SJSA1 (cell line): ENCODE results near the gene ATF3. TPM values are rescaled to one million over a fixed set of nuclear protein-coding genes. Genes with fewer than 3 reads are reported as not detected.
"Not testable (repeated sequence)": the region's sequence is repeated elsewhere in the genome, so short reads cannot be mapped to it uniquely, and the experiment has no call there.

Experiments used
- DNase-seq, 2 experiments: peaks; one replicate each; pipeline ENCODE4 v3.0.0-alpha.2; 2015 to 2020; ENCODE audit warnings: low spot score in 2 of 2, low read depth in 1 of 2
- H3K27ac ChIP-seq: fragments of 250-450 bp; sonication (Bioruptor Pico); 2 replicates; pipeline ENCODE4 v1.5.1; 2020; ENCODE audit warnings: mild to moderate bottlenecking, moderate library complexity
- H3K27me3 ChIP-seq: fragments of 250-450 bp; sonication (Bioruptor Pico); replicated peaks from 2 replicates; pipeline ENCODE4 v1.5.1; 2020; ENCODE audit warnings: mild to moderate bottlenecking, moderate library complexity
- H3K36me3 ChIP-seq: fragments of 250-450 bp; sonication (Bioruptor Pico); 2 replicates; pipeline ENCODE4 v1.5.1; 2020; ENCODE audit warnings: mild to moderate bottlenecking
- H3K4me1 ChIP-seq: fragments of 250-450 bp; sonication (Bioruptor Pico); replicated peaks from 2 replicates; pipeline ENCODE4 v1.6.1; 2021; ENCODE audit warnings: mild to moderate bottlenecking
- H3K4me3 ChIP-seq: fragments of 250-450 bp; sonication (Bioruptor Pico); 2 replicates; pipeline ENCODE4 v1.5.1; 2020; ENCODE audit warnings: mild to moderate bottlenecking
- H3K9me3 ChIP-seq: fragments of 250-450 bp; sonication (Bioruptor Pico); replicated peaks from 2 replicates; pipeline ENCODE4 v1.5.1; 2020; ENCODE audit warnings: mild to moderate bottlenecking
- total RNA-seq: library from RNA; depleted of rRNA; stranded (reverse); fragments of >200 nt; shearing (Covaris generic); gene quantifications from 2 replicates; pipeline ENCODE4 v1.2.3, GENCODE V29; 2014

Gene ATF3
- total RNA-seq, 1 experiment from 2014 or later, result 14.9 TPM

DNA sequence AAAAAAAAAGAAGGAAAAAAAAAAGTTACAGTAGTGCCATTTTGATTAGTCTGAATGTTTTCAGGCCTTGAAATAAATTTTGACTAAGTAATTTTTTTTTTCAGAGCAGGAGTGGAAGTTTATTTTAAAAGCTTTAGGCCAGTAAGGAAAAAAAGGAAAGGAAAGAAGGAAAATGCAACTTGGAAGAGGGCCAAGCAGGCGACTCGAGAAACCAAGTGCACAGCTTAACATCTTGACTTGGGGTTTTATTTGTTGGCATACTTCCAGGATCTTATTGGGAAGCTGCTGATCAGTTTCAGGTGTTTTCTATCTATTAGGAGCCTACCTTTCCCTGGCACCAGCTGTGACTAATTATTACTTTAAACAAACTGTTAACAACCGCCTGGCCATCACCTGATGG lies 41.7 kb downstream of the ATF3 start:
- Histone ChIP-seq H3K27me3 (no peaks in the 10 kb centered on the region), H3K27ac (no peak overlapping the region), H3K9me3 (no peaks in the 10 kb centered on the region), H3K4me3 (no peak overlapping the region), H3K4me1 (peaks cover 38% of the 10 kb centered on the region), H3K36me3 (no peaks in the 10 kb centered on the region)
- DNase-seq, result no peak

DNA sequence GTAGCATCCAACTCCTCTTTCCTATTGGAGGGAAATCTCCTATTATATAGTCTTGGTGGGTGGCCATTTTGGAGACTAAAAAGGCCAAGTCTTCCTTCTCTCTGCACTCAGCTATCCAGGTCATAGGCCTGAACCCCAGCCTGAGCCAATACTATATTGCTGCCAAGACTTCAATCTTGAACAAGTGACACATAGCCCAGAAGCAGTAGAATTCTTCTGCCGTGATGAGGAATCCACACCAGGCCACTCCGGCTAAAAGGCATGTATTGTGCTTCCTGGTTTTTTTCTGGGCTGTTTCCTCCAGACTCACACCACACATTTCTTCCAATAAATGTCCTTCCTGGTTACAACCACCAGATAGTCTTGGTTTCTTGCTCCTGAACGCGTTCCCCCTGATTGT lies 43.0 kb downstream of the ATF3 start:
- peaks cover 38% of the 10 kb centered on the region for H3K4me1 ChIP-seq
- no peaks in the 10 kb centered on the region for H3K9me3 ChIP-seq
- H3K4me3 ChIP-seq, result no peak overlapping the region
- DNase-seq, result no peak
- H3K27me3 ChIP-seq, result no peaks in the 10 kb centered on the region
- H3K27ac ChIP-seq, result no peak overlapping the region
- no peaks in the 10 kb centered on the region for H3K36me3 ChIP-seq

GRCh38 chr1:212651977-212652376 lies 43.4 kb downstream of the ATF3 start:
- no peak overlapping the region for H3K4me3 ChIP-seq
- DNase-seq, result no peak
- H3K27ac ChIP-seq, result no peak overlapping the region
- H3K36me3 ChIP-seq, result no peaks in the 10 kb centered on the region
- no peaks in the 10 kb centered on the region for H3K9me3 ChIP-seq
- peaks cover 38% of the 10 kb centered on the region for H3K4me1 ChIP-seq
- no peaks in the 10 kb centered on the region for H3K27me3 ChIP-seq

DNA sequence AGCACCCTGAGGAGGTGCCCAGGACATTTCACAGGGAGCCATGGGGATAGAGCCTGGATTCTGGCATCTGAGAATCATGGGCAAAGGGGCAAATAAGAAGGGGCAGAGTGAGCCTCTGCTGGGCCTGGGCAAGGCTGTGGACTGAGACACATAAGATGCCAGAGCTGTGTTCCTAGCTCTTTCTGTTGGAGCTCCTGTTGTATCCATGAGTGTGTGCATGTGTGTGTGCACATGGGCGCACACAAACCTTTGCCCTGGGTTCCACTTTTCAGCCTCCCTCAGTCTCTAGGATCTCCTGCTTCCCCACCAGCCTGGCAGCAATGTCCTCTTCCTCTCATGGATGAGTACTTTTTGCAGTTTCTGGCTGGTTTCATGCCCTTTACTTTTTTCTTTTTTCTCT lies 44.0 kb downstream of the ATF3 start:
- Histone ChIP-seq H3K27me3 (no peaks in the 10 kb centered on the region), H3K4me3 (no peak overlapping the region), H3K9me3 (no peaks in the 10 kb centered on the region), H3K4me1 (peaks cover 38% of the 10 kb centered on the region), H3K36me3 (no peaks in the 10 kb centered on the region), H3K27ac (no peak overlapping the region)
- DNase-seq, result no peak

GRCh38 chr1:212655668-212656440 lies 47.3 kb downstream of the ATF3 start:
- Histone ChIP-seq H3K27ac (peak overlapping the region; percentile 52), H3K36me3 (no peaks in the 10 kb centered on the region), H3K4me3 (no peak overlapping the region), H3K9me3 (no peaks in the 10 kb centered on the region), H3K4me1 (peaks cover 41% of the 10 kb centered on the region), H3K27me3 (no peaks in the 10 kb centered on the region)
- peak; percentile 68 to 84 for DNase-seq

- peak; percentile 33 to 39 for DNase-seq
- H3K27me3 ChIP-seq, result no peaks in the 10 kb centered on the region
- no peaks in the 10 kb centered on the region for H3K36me3 ChIP-seq
- H3K9me3 ChIP-seq, result no peaks in the 10 kb centered on the region
- peaks cover 34% of the 10 kb centered on the region for H3K4me1 ChIP-seq
- H3K27ac ChIP-seq, result no peak overlapping the region
- no peak overlapping the region for H3K4me3 ChIP-seq
Measured at GRCh38 chr1:212656730-212657129, 48.2 kb downstream of the ATF3 start.

DNA sequence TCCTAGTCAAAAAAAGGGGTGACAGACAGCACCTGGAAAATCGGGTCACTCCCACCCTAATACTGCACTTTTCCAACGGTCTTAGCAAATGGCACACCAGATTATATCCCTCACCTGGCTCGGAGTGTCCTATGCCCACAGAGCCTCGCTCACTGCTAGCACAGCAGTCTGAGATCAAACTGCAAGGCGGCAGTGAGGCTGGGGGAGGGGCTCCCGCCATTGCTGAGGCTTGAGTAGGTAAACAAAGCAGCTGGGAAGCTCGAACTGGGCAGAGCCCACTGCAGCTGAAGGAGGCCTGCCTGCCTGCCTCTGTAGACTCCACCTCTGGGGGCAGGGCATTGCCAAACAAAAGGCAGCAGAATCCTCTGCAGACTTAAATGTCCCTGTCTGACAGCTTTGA lies 49.7 kb downstream of the ATF3 start:
- not testable (repeated sequence) for H3K4me3 ChIP-seq, H3K9me3 ChIP-seq, H3K27me3 ChIP-seq, H3K27ac ChIP-seq, H3K36me3 ChIP-seq
- H3K4me1 ChIP-seq, result peaks cover 26% of the 10 kb centered on the region
- DNase-seq, result peak in 1 of 2 experiments; percentile 43

- H3K9me3 ChIP-seq, result no peaks in the 10 kb centered on the region
- peaks cover 34% of the 10 kb centered on the region for H3K4me1 ChIP-seq
- peak in 1 of 2 experiments; percentile 14 for DNase-seq
- no peaks in the 10 kb centered on the region for H3K36me3 ChIP-seq
- H3K27me3 ChIP-seq, result no peaks in the 10 kb centered on the region
- no peak overlapping the region for H3K27ac ChIP-seq
- H3K4me3 ChIP-seq, result no peak overlapping the region
Measured at GRCh38 chr1:212664409-212665199, 56.0 kb downstream of the ATF3 start.

DNA sequence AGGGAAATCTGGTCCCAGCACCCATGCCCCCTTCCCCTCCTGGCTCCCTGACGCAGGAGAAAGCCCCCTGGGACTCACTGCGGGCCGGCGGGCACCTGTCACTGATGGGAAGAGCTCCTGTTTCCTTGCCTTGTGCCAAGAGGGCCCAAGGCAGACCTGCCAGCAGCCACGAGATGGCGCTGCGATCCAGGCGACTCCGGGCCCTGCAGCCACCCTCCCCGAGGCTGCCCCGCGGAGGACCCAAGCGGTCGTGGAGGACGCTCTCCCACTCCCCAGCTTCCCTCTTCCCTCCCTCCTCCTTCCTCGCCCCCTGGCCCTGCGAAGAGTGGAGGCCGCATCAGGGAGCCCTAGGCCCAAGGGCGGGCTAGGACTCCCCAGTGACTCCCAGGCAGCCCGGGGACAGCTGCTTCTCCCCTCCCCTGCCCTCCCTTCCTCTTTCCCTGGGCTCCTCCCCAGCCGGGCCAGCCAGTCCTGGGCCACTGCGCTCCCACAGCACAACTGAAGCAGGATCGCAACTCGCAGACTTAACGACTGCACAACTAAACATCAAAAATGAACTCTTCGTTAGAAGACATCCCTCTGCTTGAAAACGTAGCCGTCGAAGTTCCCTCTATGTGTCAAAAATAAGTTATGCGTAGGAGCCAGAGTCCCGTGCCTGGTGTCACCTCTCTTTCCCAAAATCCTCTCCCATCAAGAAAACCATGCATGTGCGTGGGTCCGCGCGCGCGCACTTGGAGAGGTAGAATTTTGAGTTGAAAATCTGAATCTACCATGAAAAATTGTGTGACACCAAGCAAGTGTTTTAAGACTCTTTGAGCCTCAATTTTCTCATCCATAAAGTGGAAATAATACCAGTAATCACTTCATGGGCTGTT lies 56.9 kb downstream of the ATF3 start:
- Histone ChIP-seq H3K27ac (peak overlapping the region; percentile 64), H3K27me3 (no peaks in the 10 kb centered on the region), H3K36me3 (no peaks in the 10 kb centered on the region), H3K4me1 (peaks cover 34% of the 10 kb centered on the region), H3K4me3 (peak overlapping the region; percentile 51), H3K9me3 (no peaks in the 10 kb centered on the region)
- peak; percentile 84 to 90 for DNase-seq

DNA sequence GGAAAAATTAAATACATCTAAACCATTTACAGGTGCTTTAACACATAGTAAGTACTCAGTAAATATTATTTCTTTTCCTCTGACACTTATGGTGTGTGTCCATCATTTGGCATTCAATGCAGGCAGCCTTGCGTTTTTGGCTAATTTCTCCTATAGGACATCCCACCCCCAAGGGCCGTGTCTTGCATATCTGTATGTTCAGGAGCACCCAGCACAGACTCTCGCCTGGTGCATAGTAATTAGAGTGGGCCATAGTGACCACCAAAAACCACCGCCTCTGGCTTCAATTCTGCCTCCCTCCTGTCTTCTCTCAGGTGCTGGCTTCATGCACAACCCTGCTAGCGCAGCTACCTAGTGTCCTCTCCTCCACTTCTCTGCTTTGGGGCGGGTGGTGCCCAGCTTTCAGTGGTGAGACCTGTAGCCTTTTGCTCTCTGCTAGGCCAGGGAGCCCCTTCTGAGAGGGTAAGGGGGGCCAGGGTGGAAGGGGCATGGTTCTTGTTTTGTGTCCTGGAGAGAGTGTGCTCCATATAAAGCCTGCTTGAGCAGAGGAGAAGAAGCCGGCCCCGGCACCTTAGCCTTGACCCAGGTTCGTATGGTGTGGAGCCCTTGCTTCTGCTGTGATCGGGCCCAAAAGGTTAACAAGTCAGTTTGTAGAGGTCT lies 57.7 kb downstream of the ATF3 start:
- no peaks in the 10 kb centered on the region for H3K36me3 ChIP-seq
- H3K4me3 ChIP-seq, result no peak overlapping the region
- H3K4me1 ChIP-seq, result peaks cover 37% of the 10 kb centered on the region
- no peaks in the 10 kb centered on the region for H3K27me3 ChIP-seq
- H3K27ac ChIP-seq, result peak overlapping the region; percentile 98
- H3K9me3 ChIP-seq, result no peaks in the 10 kb centered on the region
- peak in 1 of 2 experiments; percentile 24 for DNase-seq

GRCh38 chr1:212667223-212668139 lies 58.9 kb downstream of the ATF3 start:
- Histone ChIP-seq H3K9me3 (no peaks in the 10 kb centered on the region), H3K27me3 (no peaks in the 10 kb centered on the region), H3K4me1 (peaks cover 45% of the 10 kb centered on the region), H3K36me3 (no peaks in the 10 kb centered on the region), H3K27ac (peak overlapping the region; percentile 98), H3K4me3 (peak overlapping the region; percentile 6; the same call in 1 of the 2 replicates)
- DNase-seq, result peak; percentile 91 to 93

GRCh38 chr1:212668477-212668876 lies 59.9 kb downstream of the ATF3 start:
- Histone ChIP-seq H3K9me3 (no peaks in the 10 kb centered on the region), H3K4me1 (peaks cover 45% of the 10 kb centered on the region), H3K27me3 (no peaks in the 10 kb centered on the region), H3K4me3 (no peak overlapping the region), H3K27ac (peak overlapping the region; percentile 98), H3K36me3 (no peaks in the 10 kb centered on the region)
- peak in 1 of 2 experiments; percentile 6 for DNase-seq
